Transverse colon (tissue), 4 donors: ENCODE measurements around the gene FOS.

ENCODE experiments used
- EP300 ChIP-seq: sonication (generic); formaldehyde crosslinking; IDR thresholded peaks from one replicate; pipeline ENCODE4 v1.6.1; 2017; ENCODE audit warnings: antibody characterized with exemption, low read depth
- POLR2AphosphoS5 ChIP-seq, 3 donors: sonication (generic); formaldehyde crosslinking; IDR thresholded peaks; one replicate each; pipeline ENCODE4 v1.6.1; 2016; ENCODE audit warnings: antibody characterized with exemption in 3 of 3
- TF ChIP-seq, protein P1 (sequence below), 5 experiments: fragments of 200-600 bp in 3 of 5; fragments of 450-650 bp in 2 of 5; sonication (generic) in 3 of 5; IDR thresholded peaks; 1 replicate in 2 of 5; 2 replicates in 3 of 5; pipeline ENCODE4 v1.5.1; 2016 to 2017; ENCODE audit warnings: antibody characterized with exemption in 5 of 5, inconsistent platforms in 3 of 5, mild to moderate bottlenecking in 2 of 5, moderate library complexity in 1 of 5

DNA sequence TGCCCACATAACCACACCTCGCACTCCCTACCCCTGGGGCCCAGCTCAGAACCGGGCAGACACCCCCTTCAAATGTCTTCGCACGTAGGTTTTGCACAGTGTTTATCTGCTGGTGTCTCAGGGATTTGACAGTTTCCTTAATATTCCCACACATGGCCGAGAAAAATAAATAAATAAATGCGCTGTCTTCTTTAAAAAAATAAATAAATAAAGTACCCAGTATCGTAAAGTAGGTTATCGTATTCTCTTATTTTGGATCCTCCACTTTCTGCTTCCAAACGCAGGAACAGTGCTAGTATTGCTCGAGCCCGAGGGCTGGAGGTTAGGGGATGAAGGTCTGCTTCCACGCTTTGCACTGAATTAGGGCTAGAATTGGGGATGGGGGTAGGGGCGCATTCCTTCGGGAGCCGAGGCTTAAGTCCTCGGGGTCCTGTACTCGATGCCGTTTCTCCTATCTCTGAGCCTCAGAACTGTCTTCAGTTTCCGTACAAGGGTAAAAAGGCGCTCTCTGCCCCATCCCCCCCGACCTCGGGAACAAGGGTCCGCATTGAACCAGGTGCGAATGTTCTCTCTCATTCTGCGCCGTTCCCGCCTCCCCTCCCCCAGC is 710 bp upstream of the FOS start:
- no peak for TF ChIP-seq POLR2AphosphoS5 (IDR thresholded peaks at IDR 0.05)
- TF ChIP-seq, protein P1, sequence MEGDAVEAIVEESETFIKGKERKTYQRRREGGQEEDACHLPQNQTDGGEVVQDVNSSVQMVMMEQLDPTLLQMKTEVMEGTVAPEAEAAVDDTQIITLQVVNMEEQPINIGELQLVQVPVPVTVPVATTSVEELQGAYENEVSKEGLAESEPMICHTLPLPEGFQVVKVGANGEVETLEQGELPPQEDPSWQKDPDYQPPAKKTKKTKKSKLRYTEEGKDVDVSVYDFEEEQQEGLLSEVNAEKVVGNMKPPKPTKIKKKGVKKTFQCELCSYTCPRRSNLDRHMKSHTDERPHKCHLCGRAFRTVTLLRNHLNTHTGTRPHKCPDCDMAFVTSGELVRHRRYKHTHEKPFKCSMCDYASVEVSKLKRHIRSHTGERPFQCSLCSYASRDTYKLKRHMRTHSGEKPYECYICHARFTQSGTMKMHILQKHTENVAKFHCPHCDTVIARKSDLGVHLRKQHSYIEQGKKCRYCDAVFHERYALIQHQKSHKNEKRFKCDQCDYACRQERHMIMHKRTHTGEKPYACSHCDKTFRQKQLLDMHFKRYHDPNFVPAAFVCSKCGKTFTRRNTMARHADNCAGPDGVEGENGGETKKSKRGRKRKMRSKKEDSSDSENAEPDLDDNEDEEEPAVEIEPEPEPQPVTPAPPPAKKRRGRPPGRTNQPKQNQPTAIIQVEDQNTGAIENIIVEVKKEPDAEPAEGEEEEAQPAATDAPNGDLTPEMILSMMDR (IDR thresholded peaks at IDR 0.05): no peak
- no peak for TF ChIP-seq EP300
